K562 (cell line): Measurements from ENCODE around the gene RASD1. TPM values are rescaled to one million over a fixed set of nuclear protein-coding genes. Genes with fewer than 3 reads are reported as not detected.

Experiments
- ARNT ChIP-seq, 2 experiments: fragments of 450-650 bp; IDR thresholded peaks; 2 replicates each; pipeline ENCODE4 v1.6.1; 2016; ENCODE audit warnings: mild to moderate bottlenecking in 1 of 2
- ETV1 ChIP-seq: fragments of 450-650 bp; conservative IDR thresholded peaks from 2 replicates; pipeline ENCODE4 v1.6.1; 2016; ENCODE audit warnings: missing genetic modification characterization, control low read depth, low read depth, missing compliant biosample characterization
- PREB ChIP-seq: sonication (generic); formaldehyde crosslinking; IDR thresholded peaks from 2 replicates; pipeline ENCODE4 v1.8.1; 2023; ENCODE audit warnings: mild to moderate bottlenecking, missing genetic modification reagents
- SRSF1 ChIP-seq: fragments of 200-400 bp; formaldehyde crosslinking; IDR thresholded peaks from 2 replicates; pipeline ENCODE4 v1.6.1; 2017; ENCODE audit warnings: mild to moderate bottlenecking, low read depth, low read length, moderate library complexity
- polyA plus RNA-seq, 8 experiments: library from polyadenylated mRNA; depleted of rRNA in 4 of 8; stranded (reverse) in 5 of 8; unstranded in 3 of 8; fragments of >200 nt; fragmentation: Nextera tagmentation in 2 of 8; fragmentation: Illumina TruSeq in 1 of 8; extraction: Ambion mirVana in 2 of 8; extraction: Trizol in 1 of 8; gene quantifications; 2 replicates each; pipeline versions ENCODE4 v1.2.1 to v1.2.3, GENCODE V29; 2011 to 2014; ENCODE audit warnings: inconsistent platforms in 1 of 8, missing spikeins in 1 of 8
- total RNA-seq, 7 experiments: library from RNA; depleted of rRNA in 6 of 7; stranded (reverse); fragments of >200 nt in 6 of 7; fragmentation: Illumina TruSeq in 2 of 7; extraction: Trizol in 2 of 7; gene quantifications; 2 replicates each; pipeline versions ENCODE4 v1.2.1 to v1.2.3, GENCODE V29; 2011 to 2021; ENCODE audit warnings: low replicate concordance in 1 of 7
- TF ChIP-seq, protein P1 (sequence below), 2 experiments: fragments of 450-650 bp; IDR thresholded peaks; 2 replicates each; pipeline ENCODE4 v1.6.1; 2016; ENCODE audit warnings: mild to moderate bottlenecking in 2 of 2, borderline replicate concordance in 1 of 2, low read depth in 1 of 2, moderate library complexity in 1 of 2
- TF ChIP-seq, protein P2 (sequence below): fragments of 250-450 bp; sonication (Bioruptor Pico); IDR thresholded peaks from 2 replicates; pipeline ENCODE4 v1.9.0; 2021; ENCODE audit warnings: mild to moderate bottlenecking

RASD1 gene
- total and polyA plus RNA-seq, 9 of the 15 experiments (the other 6 are each of a cell fraction or from before 2014, with no cell fraction given): 0.11 TPM; not detected in 8

DNA sequence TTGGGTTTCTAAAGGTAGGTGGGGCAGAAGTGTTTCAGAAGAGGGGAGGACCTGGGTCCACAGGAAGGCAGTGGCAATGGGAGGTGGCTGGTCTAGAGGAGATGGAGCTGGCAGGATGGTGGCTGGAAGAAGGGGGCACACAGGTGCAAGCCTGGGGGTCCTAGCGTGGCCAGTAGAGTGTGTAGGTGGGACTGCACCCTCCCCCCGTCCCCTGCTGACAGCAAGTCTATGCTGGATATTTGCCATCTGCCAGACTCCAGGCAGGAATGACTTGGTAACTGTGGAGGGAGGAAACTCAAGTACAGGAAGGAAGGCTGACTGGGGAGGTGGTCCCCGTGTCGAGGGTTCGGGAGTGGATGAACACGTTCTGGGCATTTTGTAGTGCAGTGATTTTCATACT lies 10.8 kb downstream of the RASD1 start (continued):
- TF ChIP-seq, protein P1, sequence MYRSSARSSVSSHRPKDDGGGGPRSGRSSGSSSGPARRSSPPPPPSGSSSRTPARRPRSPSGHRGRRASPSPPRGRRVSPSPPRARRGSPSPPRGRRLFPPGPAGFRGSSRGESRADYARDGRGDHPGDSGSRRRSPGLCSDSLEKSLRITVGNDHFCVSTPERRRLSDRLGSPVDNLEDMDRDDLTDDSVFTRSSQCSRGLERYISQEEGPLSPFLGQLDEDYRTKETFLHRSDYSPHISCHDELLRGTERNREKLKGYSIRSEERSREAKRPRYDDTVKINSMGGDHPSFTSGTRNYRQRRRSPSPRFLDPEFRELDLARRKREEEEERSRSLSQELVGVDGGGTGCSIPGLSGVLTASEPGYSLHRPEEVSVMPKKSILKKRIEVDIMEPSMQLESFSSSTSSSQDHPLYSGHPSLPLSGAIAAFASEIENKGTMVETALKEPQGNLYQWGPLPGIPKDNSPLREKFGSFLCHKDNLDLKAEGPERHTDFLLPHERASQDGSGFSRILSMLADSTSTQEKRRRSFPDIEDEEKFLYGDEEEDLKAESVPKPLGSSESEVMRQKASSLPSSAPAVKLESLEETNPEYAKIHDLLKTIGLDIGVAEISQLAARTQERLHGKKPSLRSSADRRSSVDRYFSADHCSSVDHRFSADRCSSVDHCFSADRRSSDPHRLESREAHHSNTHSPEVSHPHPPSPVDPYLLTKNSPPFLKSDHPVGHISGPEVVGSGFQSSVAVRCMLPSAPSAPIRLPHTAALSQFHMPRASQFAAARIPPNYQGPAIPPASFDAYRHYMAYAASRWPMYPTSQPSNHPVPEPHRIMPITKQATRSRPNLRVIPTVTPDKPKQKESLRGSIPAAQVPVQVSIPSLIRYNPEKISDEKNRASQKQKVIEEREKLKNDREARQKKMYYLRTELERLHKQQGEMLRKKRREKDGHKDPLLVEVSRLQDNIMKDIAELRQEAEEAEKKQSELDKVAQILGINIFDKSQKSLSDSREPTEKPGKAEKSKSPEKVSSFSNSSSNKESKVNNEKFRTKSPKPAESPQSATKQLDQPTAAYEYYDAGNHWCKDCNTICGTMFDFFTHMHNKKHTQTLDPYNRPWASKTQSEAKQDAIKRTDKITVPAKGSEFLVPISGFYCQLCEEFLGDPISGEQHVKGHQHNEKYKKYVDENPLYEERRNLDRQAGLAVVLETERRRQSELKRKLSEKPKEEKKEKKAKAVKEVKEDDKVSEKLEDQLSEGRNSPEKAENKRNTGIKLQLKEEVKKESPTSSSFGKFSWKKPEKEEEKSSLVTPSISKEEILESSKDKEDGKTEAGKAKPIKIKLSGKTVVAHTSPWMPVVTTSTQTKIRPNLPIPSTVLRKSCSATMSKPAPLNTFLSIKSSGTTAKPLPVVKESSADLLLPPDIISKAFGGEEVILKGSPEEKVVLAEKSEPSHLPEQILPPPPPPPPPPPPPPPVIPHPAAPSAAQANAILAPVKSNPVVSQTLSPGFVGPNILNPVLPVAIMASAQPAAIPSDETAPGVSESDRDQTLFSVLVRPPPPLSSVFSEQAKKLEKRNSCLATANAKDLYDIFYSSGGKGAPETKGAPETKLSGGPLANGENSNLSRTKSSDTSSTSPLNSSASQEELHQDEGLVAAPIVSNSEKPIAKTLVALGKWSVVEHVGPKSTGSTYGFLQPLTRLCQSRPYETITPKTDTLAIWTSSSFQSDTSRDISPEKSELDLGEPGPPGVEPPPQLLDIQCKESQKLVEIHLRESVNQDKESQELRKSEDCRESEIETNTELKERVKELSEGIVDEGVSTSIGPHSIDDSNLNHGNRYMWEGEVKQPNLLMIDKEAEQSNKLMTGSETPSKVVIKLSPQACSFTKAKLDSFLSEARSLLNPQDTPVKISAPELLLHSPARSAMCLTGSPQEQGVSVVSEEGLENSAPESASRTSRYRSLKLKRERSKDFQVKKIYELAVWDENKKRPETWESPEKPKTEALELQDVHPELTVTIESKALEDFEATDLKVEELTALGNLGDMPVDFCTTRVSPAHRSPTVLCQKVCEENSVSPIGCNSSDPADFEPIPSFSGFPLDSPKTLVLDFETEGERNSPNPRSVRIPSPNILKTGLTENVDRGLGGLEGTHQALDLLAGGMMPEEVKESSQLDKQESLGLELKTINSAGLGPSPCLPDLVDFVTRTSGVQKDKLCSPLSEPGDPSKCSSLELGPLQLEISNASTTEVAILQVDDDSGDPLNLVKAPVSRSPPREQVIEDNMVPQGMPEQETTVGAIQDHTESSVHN (IDR thresholded peaks at IDR 0.05; ENCODE audit: borderline replicate concordance in 1 of 2, low read depth in 1 of 2): no peak
- no peak for TF ChIP-seq PREB (CRISPR knock-in tag)
- TF ChIP-seq ARNT (IDR thresholded peaks at IDR 0.05): no peak
- TF ChIP-seq ETV1 (tag): no peak
- no peak for TF ChIP-seq SRSF1
- TF ChIP-seq, protein P2, sequence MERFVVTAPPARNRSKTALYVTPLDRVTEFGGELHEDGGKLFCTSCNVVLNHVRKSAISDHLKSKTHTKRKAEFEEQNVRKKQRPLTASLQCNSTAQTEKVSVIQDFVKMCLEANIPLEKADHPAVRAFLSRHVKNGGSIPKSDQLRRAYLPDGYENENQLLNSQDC (CRISPR knock-in tag): no peak
